HCT116 (cell line): ENCODE data around the gene FAM227B. TPM values are rescaled to one million over a fixed set of nuclear protein-coding genes. Genes with fewer than 3 reads are reported as not detected.

Experiments
- ATAC-seq: fragments of 200-7000 bp; cut with Tn5 transposase; 2 replicates; pipeline ENCODE4 v1.9.1; 2020; ENCODE audit warnings: mild to moderate bottlenecking, moderate library complexity
- BruUV-seq: library from RNA; stranded (reverse); fragments of 400-500 nt; replicated peaks from 2 replicates; lab custom pipeline; 2021; lab: Mats Ljungman, UMichigan
- CTCF ChIA-PET: fragments of 300-600 bp; sonication (Branson Sonifier 250); formaldehyde crosslinking; loops from one replicate; lab custom pipeline; 2021; ENCODE audit warnings: antibody characterized with exemption; lab: Charles Lee
- POLR2A ChIA-PET: fragments of 300-600, 350-600 bp; sonication (Branson Sonifier 250); formaldehyde crosslinking; loops from one replicate; lab custom pipeline; 2021; ENCODE audit warnings: antibody characterized with exemption; lab: Charles Lee
- RAD21 ChIA-PET, 2 experiments: fragments of 300-600 bp; sonication (Branson Sonifier 250); formaldehyde crosslinking; loops; one replicate each; lab custom pipeline; 2023; ENCODE audit warnings: low total read pairs in 2 of 2; ENCODE audit not compliant: uncharacterized antibody in 2 of 2, unreplicated experiment in 2 of 2, low non-redundant PET in 1 of 2; lab: Charles Lee
- DNase-seq: peaks from one replicate; pipeline ENCODE4 v3.0.0-alpha.2; 2010; ENCODE audit warnings: low read depth, low spot score
- H2AFZ ChIP-seq: fragments of 200-600 bp; shearing (Covaris generic), sonication (generic); 2 replicates; pipeline ENCODE4 v1.6.1; 2017; ENCODE audit warnings: low read depth, mixed run types, mixed read lengths, antibody characterized with exemption, low read length; ENCODE audit not compliant: poor library complexity, severe bottlenecking
- H3K27ac ChIP-seq: 2 replicates; pipeline ENCODE4 v1.5.1; 2012; ENCODE audit warnings: low read depth, low read length
- H3K27me3 ChIP-seq: fragments of 200-600 bp; sonication (generic); 2 replicates; pipeline ENCODE4 v1.6.1; 2016; ENCODE audit warnings: mixed run types, low read length, mixed read lengths; ENCODE audit not compliant: insufficient read depth
- H3K36me3 ChIP-seq, 2 experiments: fragments of 200-500 bp in 1 of 2; fragments of 200-600 bp in 1 of 2; sonication (Bioruptor generic) in 1 of 2; sonication (generic) in 1 of 2; 2 replicates each; pipeline versions ENCODE4 v1.5.1 to v1.6.1; 2014 to 2016; ENCODE audit warnings: low read length in 2 of 2, inconsistent platforms in 1 of 2, mixed read lengths in 1 of 2, mixed run types in 1 of 2; ENCODE audit not compliant: insufficient read depth in 2 of 2, control insufficient read depth in 1 of 2
- H3K4me1 ChIP-seq, 2 experiments: fragments of 200-600 bp in 1 of 2; sonication (generic) in 1 of 2; 2 replicates each; pipeline versions ENCODE4 v1.5.1 to v1.6.1; 2012 to 2017; ENCODE audit warnings: low read length in 2 of 2, inconsistent platforms in 1 of 2, mild to moderate bottlenecking in 1 of 2, mixed read lengths in 1 of 2, mixed run types in 1 of 2, moderate library complexity in 1 of 2; ENCODE audit not compliant: insufficient read depth in 2 of 2, control insufficient read depth in 1 of 2
- H3K4me2 ChIP-seq: fragments of 200-600 bp; sonication (generic); 2 replicates; pipeline ENCODE4 v1.6.1; 2017; ENCODE audit warnings: mixed run types, low read length, mixed read lengths
- H3K4me3 ChIP-seq, 2 experiments: fragments of 200-600 bp in 1 of 2; sonication (generic) in 1 of 2; replicated peaks in 1 of 2; 2 replicates each; pipeline ENCODE4 v1.5.1; 2011 to 2016; ENCODE audit warnings: low read length in 2 of 2, control low read depth in 1 of 2, low read depth in 1 of 2, mild to moderate bottlenecking in 1 of 2, mixed read lengths in 1 of 2, mixed run types in 1 of 2
- H3K79me2 ChIP-seq: fragments of 200-600 bp; sonication (generic); 2 replicates; pipeline ENCODE4 v1.6.1; 2017; ENCODE audit warnings: mild to moderate bottlenecking, mixed run types, low read length, moderate library complexity, mixed read lengths; ENCODE audit not compliant: insufficient read depth
- H3K9ac ChIP-seq: fragments of 200-600 bp; sonication (generic); 2 replicates; pipeline ENCODE4 v1.6.1; 2016; ENCODE audit warnings: low read length, mixed read lengths
- H3K9me2 ChIP-seq: fragments of 200-600 bp; sonication (generic), shearing (Covaris generic); 2 replicates; pipeline ENCODE4 v1.6.1; 2017; ENCODE audit warnings: mixed run types, mild to moderate bottlenecking, moderate library complexity; ENCODE audit not compliant: insufficient read depth
- H3K9me3 ChIP-seq, 2 experiments: fragments of 200-500 bp in 1 of 2; fragments of 200-600 bp in 1 of 2; sonication (Bioruptor generic) in 1 of 2; sonication (generic) in 1 of 2; 2 replicates each; pipeline ENCODE4 v1.6.1; 2014 to 2017; ENCODE audit warnings: low read length in 2 of 2, mixed read lengths in 2 of 2, inconsistent platforms in 1 of 2, low read depth in 1 of 2, mild to moderate bottlenecking in 1 of 2, mixed run types in 1 of 2, moderate library complexity in 1 of 2; ENCODE audit not compliant: control insufficient read depth in 1 of 2, insufficient read depth in 1 of 2
- H4K20me1 ChIP-seq: fragments of 200-600 bp; sonication (generic), shearing (Covaris generic); 2 replicates; pipeline ENCODE4 v1.6.1; 2017; ENCODE audit warnings: mixed run types, mild to moderate bottlenecking, moderate library complexity; ENCODE audit not compliant: insufficient read depth
- CBX3 ChIP-seq: IDR thresholded peaks from 2 replicates; pipeline ENCODE4 v1.6.1; 2012; ENCODE audit warnings: low read depth
- CEBPB ChIP-seq: IDR thresholded peaks from 2 replicates; pipeline ENCODE4 v1.6.1; 2012; ENCODE audit warnings: low read depth
- CTCF ChIP-seq, 3 experiments: fragments of 200-600 bp in 1 of 3; sonication (generic) in 1 of 3; IDR thresholded peaks in 2 of 3; conservative IDR thresholded peaks in 1 of 3; 2 replicates each; pipeline ENCODE4 v1.5.1; 2012 to 2017; ENCODE audit warnings: low read depth in 2 of 3, low read length in 2 of 3, antibody characterized with exemption in 1 of 3, borderline replicate concordance in 1 of 3, control low read depth in 1 of 3, mild to moderate bottlenecking in 1 of 3, mixed read lengths in 1 of 3, mixed run types in 1 of 3, moderate library complexity in 1 of 3; ENCODE audit not compliant: insufficient read depth in 1 of 3
- EGR1 ChIP-seq: IDR thresholded peaks from 2 replicates; pipeline ENCODE4 v1.6.1; 2012; ENCODE audit warnings: low read depth
- ELF1 ChIP-seq: IDR thresholded peaks from 2 replicates; pipeline ENCODE4 v1.6.1; 2012; ENCODE audit warnings: low read depth, borderline replicate concordance
- EZH2 ChIP-seq: fragments of 200-600 bp; sonication (generic); IDR thresholded peaks from 2 replicates; pipeline ENCODE4 v1.6.1; 2017; ENCODE audit warnings: antibody characterized with exemption, mixed run types
- EZH2phosphoT487 ChIP-seq: fragments of 200-600 bp; IDR thresholded peaks from 2 replicates; pipeline ENCODE4 v1.6.1; 2018; ENCODE audit warnings: antibody characterized with exemption, borderline replicate concordance
- FOSL1 ChIP-seq: IDR thresholded peaks from 2 replicates; pipeline ENCODE4 v1.6.1; 2012; ENCODE audit warnings: low read depth
- JUND ChIP-seq: IDR thresholded peaks from 2 replicates; pipeline ENCODE4 v1.6.1; 2012
- POLR2AphosphoS5 ChIP-seq: IDR thresholded peaks from 2 replicates; pipeline ENCODE4 v1.6.1; 2011; ENCODE audit warnings: mild to moderate bottlenecking, low read depth, low read length, moderate library complexity
- RAD21 ChIP-seq: IDR thresholded peaks from 2 replicates; pipeline ENCODE4 v1.6.1; 2012; ENCODE audit warnings: low read depth, mild to moderate bottlenecking
- SIN3A ChIP-seq: IDR thresholded peaks from 2 replicates; pipeline ENCODE4 v1.6.1; 2012; ENCODE audit warnings: low read depth
- SP1 ChIP-seq: IDR thresholded peaks from 2 replicates; pipeline ENCODE4 v1.6.1; 2012; ENCODE audit warnings: low read depth
- TCF7L2 ChIP-seq: IDR thresholded peaks from 2 replicates; pipeline ENCODE4 v1.7.0; 2011; ENCODE audit warnings: borderline replicate concordance, inconsistent platforms; ENCODE audit not compliant: insufficient read depth, insufficient read length; ENCODE audit errors: extremely low read depth
- YY1 ChIP-seq: IDR thresholded peaks from 2 replicates; pipeline ENCODE4 v1.6.1; 2011; ENCODE audit warnings: low read length, low read depth, moderate library complexity, mild to moderate bottlenecking; ENCODE audit not compliant: insufficient replicate concordance; ENCODE audit errors: extremely low read depth
- ZFX ChIP-seq: fragments of 450-650 bp; IDR thresholded peaks from 2 replicates; pipeline ENCODE4 v1.6.1; 2017
- ZNF274 ChIP-seq: fragments of 200-500 bp; sonication (Bioruptor generic); IDR thresholded peaks from 2 replicates; pipeline ENCODE4 v1.6.1; 2014; ENCODE audit warnings: mild to moderate bottlenecking, low read depth, low read length, inconsistent platforms
- intact Hi-C: fragments of 100-400 bp; cut with micrococcal nuclease; formaldehyde crosslinking; loops from 2 replicates; pipeline ENCODE4 v1.10.0; 2022
- total RNA-seq: library from RNA; stranded (reverse); gene quantifications from one replicate; pipeline ENCODE4 v1.2.1, GENCODE V29; 2021; ENCODE audit not compliant: unreplicated experiment
- TF ChIP-seq, protein P1 (sequence below): IDR thresholded peaks from 2 replicates; pipeline ENCODE4 v1.6.1; 2011; ENCODE audit warnings: mild to moderate bottlenecking, low read length, moderate library complexity; ENCODE audit not compliant: insufficient replicate concordance; ENCODE audit errors: extremely low read depth

FAM227B gene
- total RNA-seq, 1 experiment from 2014 or later = 6.9 TPM

DNA sequence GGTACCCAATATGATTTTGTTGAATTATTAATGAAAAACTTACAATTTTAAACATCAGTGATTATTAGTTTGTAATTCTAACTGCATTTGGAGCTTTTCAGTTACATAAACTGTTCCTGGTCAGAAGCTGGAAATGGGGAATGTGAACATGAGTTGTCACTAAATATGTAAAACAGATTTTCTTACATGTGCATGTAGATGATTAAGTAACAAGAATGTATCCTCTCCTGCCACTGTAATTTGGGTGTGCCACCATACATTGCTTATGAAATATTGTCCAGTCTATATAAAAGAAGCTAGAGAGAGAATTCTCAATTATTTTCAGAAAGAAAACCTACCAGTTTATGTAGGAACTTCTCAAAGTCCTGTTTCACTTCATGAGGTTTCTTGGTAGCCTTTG lies 289.2 kb downstream of the FAM227B start:
- no peak overlapping the region for H3K4me3 ChIP-seq
- no peaks in the 10 kb centered on the region for H3K79me2 ChIP-seq
- no peak overlapping the region for H2AFZ ChIP-seq
- no peaks in the 10 kb centered on the region for H3K9me3 ChIP-seq
- RAD21 ChIA-PET = no interaction called here
- no peaks in the 10 kb centered on the region for H3K4me1 ChIP-seq
- H4K20me1 ChIP-seq = no peaks in the 10 kb centered on the region
- H3K4me2 ChIP-seq = no peak overlapping the region
- no peaks in the 10 kb centered on the region for H3K27me3 ChIP-seq
- BruUV-seq = no TSS peak
- ATAC-seq (no peak), DNase-seq (no peak)
- TF ChIP-seq EGR1 = no peak
- intact Hi-C loops = no loop called here
- no peaks in the 10 kb centered on the region for H3K36me3 ChIP-seq
- POLR2A ChIA-PET = no interaction called here
- H3K27ac ChIP-seq = no peak overlapping the region
- CTCF ChIA-PET = no interaction called here
- H3K9me2 ChIP-seq = no peaks in the 10 kb centered on the region
- H3K9ac ChIP-seq = no peak overlapping the region

- ChIA-PET POLR2A (no interaction called here), CTCF (no interaction called here)
- no peak overlapping the region for H3K4me3 ChIP-seq
Measured at GRCh38 chr15:49330166-49330565, 290.5 kb downstream of the FAM227B start.

More at GRCh38 chr15:49330166-49330565, 290.5 kb downstream of the FAM227B start:
- ATAC-seq (no peak), DNase-seq (no peak)
- H3K27me3 ChIP-seq = no peaks in the 10 kb centered on the region
- no peaks in the 10 kb centered on the region for H4K20me1 ChIP-seq
- intact Hi-C loops = no loop called here
- BruUV-seq = no TSS peak
- no peak overlapping the region for H3K9ac ChIP-seq
- H2AFZ ChIP-seq = no peak overlapping the region
- H3K9me2 ChIP-seq = no peaks in the 10 kb centered on the region
- no peaks in the 10 kb centered on the region for H3K79me2 ChIP-seq
- H3K27ac ChIP-seq = no peak overlapping the region
- TF ChIP-seq SP1 (no peak), YY1 (no peak), POLR2AphosphoS5 (no peak), ELF1 (no peak), JUND (no peak), CTCF (IDR thresholded peaks at IDR 0.05 in 2 of 3, conservative IDR thresholded peaks at IDR 0.05 in 1 of 3; ENCODE audit: borderline replicate concordance in 1 of 3, insufficient read depth in 1 of 3, low read depth in 2 of 3, low read length in 2 of 3) (no peak), SIN3A (no peak), EGR1 (no peak), CBX3 (no peak), ZNF274 (no peak), TCF7L2 (no peak), RAD21 (no peak), EZH2phosphoT487 (no peak), FOSL1 (no peak), ZFX (no peak), EZH2 (no peak), CEBPB (no peak)
- TF ChIP-seq, protein P1, sequence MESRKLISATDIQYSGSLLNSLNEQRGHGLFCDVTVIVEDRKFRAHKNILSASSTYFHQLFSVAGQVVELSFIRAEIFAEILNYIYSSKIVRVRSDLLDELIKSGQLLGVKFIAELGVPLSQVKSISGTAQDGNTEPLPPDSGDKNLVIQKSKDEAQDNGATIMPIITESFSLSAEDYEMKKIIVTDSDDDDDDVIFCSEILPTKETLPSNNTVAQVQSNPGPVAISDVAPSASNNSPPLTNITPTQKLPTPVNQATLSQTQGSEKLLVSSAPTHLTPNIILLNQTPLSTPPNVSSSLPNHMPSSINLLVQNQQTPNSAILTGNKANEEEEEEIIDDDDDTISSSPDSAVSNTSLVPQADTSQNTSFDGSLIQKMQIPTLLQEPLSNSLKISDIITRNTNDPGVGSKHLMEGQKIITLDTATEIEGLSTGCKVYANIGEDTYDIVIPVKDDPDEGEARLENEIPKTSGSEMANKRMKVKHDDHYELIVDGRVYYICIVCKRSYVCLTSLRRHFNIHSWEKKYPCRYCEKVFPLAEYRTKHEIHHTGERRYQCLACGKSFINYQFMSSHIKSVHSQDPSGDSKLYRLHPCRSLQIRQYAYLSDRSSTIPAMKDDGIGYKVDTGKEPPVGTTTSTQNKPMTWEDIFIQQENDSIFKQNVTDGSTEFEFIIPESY = no peak
- H3K4me2 ChIP-seq = no peak overlapping the region
- H3K9me3 ChIP-seq = no peaks in the 10 kb centered on the region
- RAD21 ChIA-PET = no interaction called here
- no peaks in the 10 kb centered on the region for H3K36me3 ChIP-seq
- H3K4me1 ChIP-seq = no peaks in the 10 kb centered on the region
